Suppressor macrophage treated with lipopolysaccharide for 1 hour (primary cell): ENCODE results near the gene CPA1.

Source experiments
- DNase-seq, 3 donors: peaks; one replicate each; pipeline ENCODE4 v3.0.0-alpha.2; 2020 to 2022

The CPA1 gene

GRCh38 chr7:130430841-130431666 is 50.8 kb downstream of the CPA1 start:
- peak; percentile 47 to 67 (median 50) for DNase-seq

GRCh38 chr7:130432886-130433285 is 52.6 kb downstream of the CPA1 start:
- DNase-seq: no peak

- no peak for DNase-seq
These were observed 53.0 kb downstream of the CPA1 start for GRCh38 chr7:130433301-130433700.

- peak in 2 of 3 donors; percentile 50 to 51 for DNase-seq
These were observed 55.1 kb downstream of the CPA1 start for GRCh38 chr7:130435311-130435854.

GRCh38 chr7:130436253-130436652 is 56.0 kb downstream of the CPA1 start:
- DNase-seq: peak in 1 of 3 donors; percentile 13
